Measurements from ENCODE around the gene ANKRD37. TPM values are rescaled to one million over a fixed set of nuclear protein-coding genes. Genes with fewer than 3 reads are reported as not detected.
A peak's percentile ranks its signal among the peaks of the same experiment; 100 is the strongest.

Gene ANKRD37
- total RNA-seq, 1 donor from 2014 or later = 3.7 TPM

GRCh38 chr4:185421366-185422124, 24.9 kb downstream of the ANKRD37 start:
- Mint-ChIP-seq H3K4me1 (peaks cover 25% of the 10 kb centered on the region), H3K27me3 (ENCODE audit: low read depth) (no peaks in the 10 kb centered on the region), H3K4me3 (no peak overlapping the region), H3K9me3 (no peaks in the 10 kb centered on the region), H3K27ac (no peak overlapping the region), H3K36me3 (peaks cover 17% of the 10 kb centered on the region)
- TF ChIP-seq CTCF (IDR thresholded peaks at IDR 0.05; ENCODE audit: unreplicated experiment) = no peak
- no peak for DNase-seq (ENCODE audit: low spot score in 2 of 2, unreplicated experiment in 2 of 2)

GRCh38 chr4:185424905-185425646, 28.4 kb downstream of the ANKRD37 start:
- Mint-ChIP-seq H3K27me3 (ENCODE audit: low read depth) (no peaks in the 10 kb centered on the region), H3K9me3 (no peaks in the 10 kb centered on the region), H3K36me3 (peaks cover 1% of the 10 kb centered on the region), H3K27ac (peak overlapping the region; percentile 100), H3K4me1 (peaks cover 25% of the 10 kb centered on the region), H3K4me3 (peak overlapping the region; percentile 85)
- TF ChIP-seq CTCF (IDR thresholded peaks at IDR 0.05; ENCODE audit: unreplicated experiment) = no peak
- no peak for DNase-seq (ENCODE audit: low spot score in 2 of 2, unreplicated experiment in 2 of 2)

- no peaks in the 10 kb centered on the region for H3K9me3 Mint-ChIP-seq
- H3K36me3 Mint-ChIP-seq = peaks cover 1% of the 10 kb centered on the region
- no peak for TF ChIP-seq CTCF (IDR thresholded peaks at IDR 0.05; ENCODE audit: unreplicated experiment)
- peak within 1 kb of the TSS; percentile 100 for H3K27ac Mint-ChIP-seq
- peak; percentile 83 to 94 for DNase-seq (ENCODE audit: low spot score in 2 of 2, unreplicated experiment in 2 of 2)
- H3K4me1 Mint-ChIP-seq = peaks cover 25% of the 10 kb centered on the region
- no peaks in the 10 kb centered on the region for H3K27me3 Mint-ChIP-seq (ENCODE audit: low read depth)
- H3K4me3 Mint-ChIP-seq = peak within 1 kb of the TSS; percentile 85
These were observed 29.2 kb downstream of the ANKRD37 start, which contains the start of gene UFSP2 for GRCh38 chr4:185425647-185426352. TSS of gene UFSP2 (minus strand) at chr4:185425964. CDS start at chr4:185425868, 96 bp downstream.

DNA sequence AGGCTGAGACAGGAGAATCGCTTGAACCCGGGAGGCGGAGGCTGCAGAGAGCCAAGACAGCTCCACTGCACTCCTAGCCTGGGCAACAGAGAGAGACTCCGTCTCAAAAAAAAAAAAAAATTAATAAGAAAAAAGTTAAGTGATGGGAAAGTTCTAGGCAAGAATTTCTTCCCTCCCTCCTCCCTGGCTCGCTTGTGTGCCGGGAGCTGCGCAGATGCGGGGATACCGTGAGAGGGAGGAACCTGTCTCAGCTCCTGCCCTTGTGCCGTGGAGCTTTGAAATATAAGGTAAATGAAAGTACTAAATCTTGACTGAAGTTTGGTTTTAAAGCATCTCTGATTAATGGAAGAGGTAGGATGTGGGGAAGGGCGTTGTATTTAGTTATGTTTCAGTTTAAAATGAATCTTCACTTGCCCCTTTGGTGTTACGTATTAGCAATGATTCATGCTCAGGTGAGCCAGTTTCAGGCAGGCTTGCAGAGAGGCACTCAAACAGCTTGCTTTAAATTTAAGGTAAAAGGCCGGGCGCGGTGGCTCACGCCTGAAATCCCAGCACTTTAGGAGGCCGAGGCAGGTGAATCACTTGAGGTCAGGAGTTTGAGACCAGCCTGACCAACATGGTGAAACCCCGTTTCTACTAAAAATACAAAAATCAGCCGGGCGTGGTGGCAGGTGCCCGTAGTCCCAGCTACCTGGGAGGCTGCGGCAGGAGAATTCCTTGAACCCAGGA, 30.5 kb downstream of the ANKRD37 start:
- H3K27ac Mint-ChIP-seq = no peak overlapping the region
- no peak for TF ChIP-seq CTCF (IDR thresholded peaks at IDR 0.05; ENCODE audit: unreplicated experiment)
- no peaks in the 10 kb centered on the region for H3K9me3 Mint-ChIP-seq
- DNase-seq (ENCODE audit: low spot score in 2 of 2, unreplicated experiment in 2 of 2) = no peak
- peak overlapping the region; percentile 85 for H3K4me3 Mint-ChIP-seq
- H3K36me3 Mint-ChIP-seq = no peaks in the 10 kb centered on the region
- peaks cover 20% of the 10 kb centered on the region for H3K4me1 Mint-ChIP-seq
- no peaks in the 10 kb centered on the region for H3K27me3 Mint-ChIP-seq (ENCODE audit: low read depth)

DNA sequence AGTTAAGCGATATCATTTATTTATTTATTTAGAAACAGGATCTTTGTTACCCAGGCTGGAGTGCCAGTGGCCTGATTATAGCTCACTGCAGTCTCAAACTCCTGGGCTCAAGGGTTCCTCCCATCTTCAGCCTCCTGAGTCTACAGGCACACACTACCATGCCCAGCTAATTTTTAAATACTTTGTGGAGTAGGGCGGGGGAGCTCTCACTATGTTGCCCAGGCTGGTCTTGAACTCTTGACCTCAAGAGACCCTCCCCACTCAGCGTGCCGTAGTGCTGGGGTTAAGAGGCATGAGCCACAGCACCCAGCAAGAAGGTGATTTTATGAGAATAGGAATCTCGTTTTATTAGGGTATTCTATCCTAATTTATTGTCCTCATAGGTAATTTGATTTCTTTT, 33.0 kb downstream of the ANKRD37 start:
- Mint-ChIP-seq H3K4me3 (no peak overlapping the region), H3K9me3 (no peaks in the 10 kb centered on the region), H3K27me3 (ENCODE audit: low read depth) (no peaks in the 10 kb centered on the region), H3K36me3 (no peaks in the 10 kb centered on the region), H3K4me1 (peaks cover 6% of the 10 kb centered on the region), H3K27ac (no peak overlapping the region)
- no peak for TF ChIP-seq CTCF (IDR thresholded peaks at IDR 0.05; ENCODE audit: unreplicated experiment)
- no peak for DNase-seq (ENCODE audit: low spot score in 2 of 2, unreplicated experiment in 2 of 2)

Measured in mesothelial cell of epicardium (in vitro differentiated cells).